Keratinocyte (primary cell): ENCODE measurements around the gene VSNL1. TPM values are rescaled to one million over a fixed set of nuclear protein-coding genes. Genes with fewer than 3 reads are reported as not detected.

ENCODE experiments used
- DNase-seq: peaks from one replicate; pipeline ENCODE4 v3.0.0-alpha.2; 2011; ENCODE audit warnings: low read depth, missing footprints, low spot score
- FAIRE-seq: peaks from 2 replicates; lab custom pipeline; 2011; peaks lifted over from hg19 to GRCh38; lab: Jason Lieb, UNC
- H2AFZ ChIP-seq: 2 replicates; pipeline ENCODE4 v1.6.0; 2012; ENCODE audit warnings: low read length, control low read depth, inconsistent platforms; ENCODE audit not compliant: control insufficient read depth
- H3K27ac ChIP-seq: 2 replicates; pipeline ENCODE4 v1.5.1; 2011; ENCODE audit warnings: low read length; ENCODE audit not compliant: control insufficient read depth, insufficient read depth
- H3K27me3 ChIP-seq: 3 replicates; pipeline ENCODE4 v1.6.0; 2011; ENCODE audit warnings: low read length; ENCODE audit not compliant: control insufficient read depth, insufficient read depth; ENCODE audit errors: extremely low read depth
- H3K36me3 ChIP-seq, 2 experiments: 2 replicates in 1 of 2; 3 replicates in 1 of 2; pipeline ENCODE4 v1.5.1; 2011; ENCODE audit warnings: low read length in 2 of 2, mild to moderate bottlenecking in 1 of 2; ENCODE audit not compliant: control insufficient read depth in 2 of 2, insufficient read depth in 2 of 2; ENCODE audit errors: extremely low read depth in 1 of 2
- H3K4me1 ChIP-seq: 3 replicates; pipeline ENCODE4 v1.5.1; 2011; ENCODE audit warnings: low read length; ENCODE audit not compliant: control insufficient read depth, insufficient read depth; ENCODE audit errors: extremely low read depth
- H3K4me2 ChIP-seq: 3 replicates; pipeline ENCODE4 v1.6.0; 2011; ENCODE audit warnings: low read depth, low read length; ENCODE audit not compliant: control insufficient read depth, insufficient read depth; ENCODE audit errors: extremely low read depth
- H3K4me3 ChIP-seq, 3 experiments: fragments of 200-600 bp in 1 of 3; sonication (generic) in 1 of 3; 2 replicates in 2 of 3; 3 replicates in 1 of 3; pipeline ENCODE4 v1.5.1; 2011 to 2016; ENCODE audit warnings: low read length in 3 of 3, mild to moderate bottlenecking in 3 of 3, control low read depth in 2 of 3, inconsistent platforms in 1 of 3, low read depth in 1 of 3, mixed read lengths in 1 of 3, mixed run types in 1 of 3, moderate library complexity in 1 of 3; ENCODE audit not compliant: control insufficient read depth in 2 of 3, insufficient read depth in 2 of 3; ENCODE audit errors: extremely low read depth in 1 of 3
- H3K79me2 ChIP-seq: 2 replicates; pipeline ENCODE4 v1.6.0; 2012; ENCODE audit warnings: low read length; ENCODE audit not compliant: control insufficient read depth, insufficient read depth
- H3K9ac ChIP-seq: 3 replicates; pipeline ENCODE4 v1.6.0; 2011; ENCODE audit warnings: low read length; ENCODE audit not compliant: control insufficient read depth, insufficient read depth; ENCODE audit errors: extremely low read depth
- H3K9me1 ChIP-seq: 3 replicates; pipeline ENCODE4 v1.6.0; 2011; ENCODE audit warnings: low read length; ENCODE audit not compliant: control insufficient read depth, insufficient read depth; ENCODE audit errors: extremely low read depth
- H3K9me3 ChIP-seq: 2 replicates; pipeline ENCODE4 v1.5.1; 2012; ENCODE audit warnings: low read depth, low read length; ENCODE audit not compliant: control insufficient read depth
- H4K20me1 ChIP-seq: 3 replicates; pipeline ENCODE4 v1.6.0; 2011; ENCODE audit warnings: low read length; ENCODE audit not compliant: control insufficient read depth, insufficient read depth; ENCODE audit errors: extremely low read depth
- CTCF ChIP-seq, 3 experiments: IDR thresholded peaks in 1 of 3; conservative IDR thresholded peaks in 1 of 3; optimal IDR thresholded peaks in 1 of 3; 2 replicates in 2 of 3; 3 replicates in 1 of 3; pipeline versions ENCODE3 to v1.5.1; 2011; ENCODE audit warnings: low read length in 3 of 3, mild to moderate bottlenecking in 3 of 3, moderate library complexity in 2 of 3, control low read depth in 1 of 3, inconsistent platforms in 1 of 3; ENCODE audit not compliant: insufficient read depth in 2 of 3; ENCODE audit errors: extremely low read depth in 1 of 3
- EZH2 ChIP-seq: IDR thresholded peaks from one replicate; pipeline ENCODE4 v1.6.1; 2012; ENCODE audit warnings: inconsistent platforms, mild to moderate bottlenecking, low read length, moderate library complexity
- dilution Hi-C: fragments of 300-500 bp; cut with MboI; formaldehyde crosslinking; loops from one replicate; pipeline ENCODE4 v1.7.0; 2020; ENCODE audit warnings: low sequenced_read_pairs; ENCODE audit not compliant: extremely low pct_ligation_motif_present
- polyA plus RNA-seq, 5 experiments: library from polyadenylated mRNA; depleted of rRNA in 3 of 5; stranded (reverse) in 3 of 5; stranded (forward) in 1 of 5; unstranded in 1 of 5; fragments of >200 nt; gene quantifications; 1 replicate in 1 of 5; 2 replicates in 3 of 5; 3 replicates in 1 of 5; pipeline versions ENCODE4 v1.2.1 to v1.2.3, GENCODE V29; 2011 to 2012; ENCODE audit warnings: missing spikeins in 2 of 5, low read depth in 1 of 5, low replicate concordance in 1 of 5

The VSNL1 gene
- polyA plus RNA-seq, 1 donor (not counting 4 experiments of a cell fraction or from before 2014, with no cell fraction given), result 32.1 TPM

GRCh38 chr2:17557596-17557995 lies 17.1 kb downstream of the VSNL1 start:
- Histone ChIP-seq H3K27me3 (no peaks in the 10 kb centered on the region), H3K27ac (no peak overlapping the region), H3K9me1 (no peaks in the 10 kb centered on the region), H4K20me1 (no peaks in the 10 kb centered on the region), H3K9me3 (no peaks in the 10 kb centered on the region), H3K4me1 (peaks cover 7% of the 10 kb centered on the region), H3K4me3 (no peak overlapping the region), H3K79me2 (no peaks in the 10 kb centered on the region), H2AFZ (peak overlapping the region; percentile 8), H3K36me3 (no peaks in the 10 kb centered on the region), H3K4me2 (peak overlapping the region; percentile 12), H3K9ac (no peak overlapping the region)
- dilution Hi-C loops, result no loop called here
- FAIRE-seq, result no peak
- TF ChIP-seq EZH2 (no peak), CTCF (optimal IDR thresholded peaks at IDR 0.05 in 1 of 3, IDR thresholded peaks at IDR 0.05 in 1 of 3, conservative IDR thresholded peaks at IDR 0.05 in 1 of 3; ENCODE audit: extremely low read depth in 1 of 3, insufficient read depth in 2 of 3, low read length in 3 of 3) (no peak)
- DNase-seq, result no peak

GRCh38 chr2:17558053-17558452 lies 17.6 kb downstream of the VSNL1 start:
- TF ChIP-seq EZH2 (no peak), CTCF (optimal IDR thresholded peaks at IDR 0.05 in 1 of 3, IDR thresholded peaks at IDR 0.05 in 1 of 3, conservative IDR thresholded peaks at IDR 0.05 in 1 of 3; ENCODE audit: extremely low read depth in 1 of 3, insufficient read depth in 2 of 3, low read length in 3 of 3) (no peak)
- FAIRE-seq (peak; percentile 74), DNase-seq (no peak)
- Histone ChIP-seq H3K36me3 (no peaks in the 10 kb centered on the region), H3K4me1 (peaks cover 7% of the 10 kb centered on the region), H3K27me3 (no peaks in the 10 kb centered on the region), H3K27ac (no peak overlapping the region), H3K9me1 (no peaks in the 10 kb centered on the region), H4K20me1 (no peaks in the 10 kb centered on the region), H3K4me2 (no peak overlapping the region), H3K9ac (no peak overlapping the region), H3K9me3 (no peaks in the 10 kb centered on the region), H3K4me3 (no peak overlapping the region), H2AFZ (no peak overlapping the region), H3K79me2 (no peaks in the 10 kb centered on the region)
- dilution Hi-C loops, result no loop called here
